Activated CD4-positive, alpha-beta memory T cell treated with anti-CD3 and anti-CD28 coated beads for 36 hours (primary cell): Measurements from ENCODE around the gene ETFA. TPM values are rescaled to one million over a fixed set of nuclear protein-coding genes. Genes with fewer than 3 reads are reported as not detected.
A peak's percentile ranks its signal among the peaks of the same experiment; 100 is the strongest.

ENCODE experiments used
- CTCF ChIA-PET: fragments of 350-600 bp; sonication (Branson Sonifier 250); formaldehyde crosslinking; loops from one replicate; lab custom pipeline; 2021; ENCODE audit warnings: antibody characterized with exemption, inconsistent platforms; lab: Charles Lee
- POLR2A ChIA-PET: fragments of 350-600 bp; sonication (Branson Sonifier 250); formaldehyde crosslinking; loops from one replicate; lab custom pipeline; 2021; ENCODE audit warnings: antibody characterized with exemption; lab: Charles Lee
- DNase-seq: peaks from one replicate; pipeline ENCODE4 v3.0.0-alpha.2; 2020
- H3K27ac Mint-ChIP-seq: one replicate; pipeline ENCODE4 v1.8.0; 2021; ENCODE audit warnings: mixed read lengths
- H3K27me3 Mint-ChIP-seq: one replicate; pipeline ENCODE4 v1.8.0; 2021; ENCODE audit warnings: mixed read lengths
- H3K36me3 Mint-ChIP-seq: one replicate; pipeline ENCODE4 v1.8.0; 2021; ENCODE audit warnings: mixed read lengths
- H3K4me1 Mint-ChIP-seq: one replicate; pipeline ENCODE4 v1.8.0; 2021; ENCODE audit warnings: low read depth, mixed read lengths
- H3K4me3 Mint-ChIP-seq: one replicate; pipeline ENCODE4 v1.8.0; 2021; ENCODE audit warnings: mild to moderate bottlenecking, mixed read lengths
- H3K9me3 Mint-ChIP-seq: one replicate; pipeline ENCODE4 v1.8.0; 2021; ENCODE audit warnings: mixed read lengths
- intact Hi-C: fragments of 100-400 bp; cut with micrococcal nuclease; formaldehyde crosslinking; loops from one replicate; pipeline ENCODE4 v1.15.1; 2023
- total RNA-seq, 2 experiments: library from RNA; stranded (reverse); gene quantifications; one replicate each; pipeline ENCODE4 v1.2.3, GENCODE V29; 2021

ETFA gene
- total RNA-seq, 2 experiments from 2014 or later = 169 to 173 TPM

GRCh38 chr15:76183930-76184649, 127.2 kb downstream of the ETFA start:
- Mint-ChIP-seq H3K36me3 (no peaks in the 10 kb centered on the region), H3K4me1 (peaks cover 12% of the 10 kb centered on the region), H3K4me3 (no peak overlapping the region), H3K27me3 (peaks cover 49% of the 10 kb centered on the region), H3K27ac (no peak overlapping the region), H3K9me3 (no peaks in the 10 kb centered on the region)
- ChIA-PET CTCF (interaction anchor here (0.8 to 2.8 kb wide), 4 partner anchors 33 to 841 kb away, joined by 3 to 12 read pairs (median 4); no protein-coding TSS in a partner anchor), POLR2A (no interaction called here)
- intact Hi-C loops = loop anchor here (10.0 kb wide), 1 partner anchor 151 kb away; the partner anchor contains the start of gene ISL2
- no peak for DNase-seq

DNA sequence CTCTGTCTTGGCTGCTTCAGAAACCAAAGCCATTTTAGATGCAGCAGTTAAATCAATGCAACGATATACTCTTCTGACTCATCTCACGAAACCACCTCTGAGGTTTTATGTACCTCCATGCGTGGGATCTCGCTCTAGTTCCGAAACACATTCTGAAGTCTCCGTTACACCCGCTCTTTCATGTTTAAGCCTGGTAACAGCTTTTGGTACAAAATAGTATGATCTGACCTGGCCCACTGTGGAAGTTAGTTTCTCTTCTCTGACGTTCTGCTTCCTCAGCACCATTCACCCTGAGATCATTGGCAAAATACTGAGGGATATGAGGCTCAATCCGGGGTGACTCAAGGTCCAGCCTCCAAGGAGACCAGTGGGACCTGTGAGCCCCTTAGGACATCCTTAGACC, 129.6 kb downstream of the ETFA start:
- ChIA-PET POLR2A (no interaction called here), CTCF (interaction anchor here (1.3 to 1.4 kb wide), 2 partner anchors 32 to 148 kb away, joined by 3 to 7 read pairs; no protein-coding TSS in a partner anchor)
- H3K4me3 Mint-ChIP-seq = no peak overlapping the region

GRCh38 chr15:76180321-76180720, 130.9 kb downstream of the ETFA start:
- no peaks in the 10 kb centered on the region for H3K36me3 Mint-ChIP-seq
- intact Hi-C loops = loop anchor here (10.0 kb wide), 1 partner anchor 154 kb away; the partner anchor contains the start of gene ISL2
- CTCF ChIA-PET = no interaction called here

More for the DNA sequence above, 129.6 kb downstream of the ETFA start:
- peaks cover 57% of the 10 kb centered on the region for H3K27me3 Mint-ChIP-seq
- DNase-seq = peak; percentile 66
- no peaks in the 10 kb centered on the region for H3K36me3 Mint-ChIP-seq
- H3K9me3 Mint-ChIP-seq = no peaks in the 10 kb centered on the region
- H3K4me1 Mint-ChIP-seq = peaks cover 12% of the 10 kb centered on the region
- H3K27ac Mint-ChIP-seq = peak overlapping the region; percentile 5
- intact Hi-C loops = loop anchor here (1.0 to 10.0 kb wide), 2 partner anchors 30 to 153 kb away; partner anchors contain the start of gene ISL2

DNA sequence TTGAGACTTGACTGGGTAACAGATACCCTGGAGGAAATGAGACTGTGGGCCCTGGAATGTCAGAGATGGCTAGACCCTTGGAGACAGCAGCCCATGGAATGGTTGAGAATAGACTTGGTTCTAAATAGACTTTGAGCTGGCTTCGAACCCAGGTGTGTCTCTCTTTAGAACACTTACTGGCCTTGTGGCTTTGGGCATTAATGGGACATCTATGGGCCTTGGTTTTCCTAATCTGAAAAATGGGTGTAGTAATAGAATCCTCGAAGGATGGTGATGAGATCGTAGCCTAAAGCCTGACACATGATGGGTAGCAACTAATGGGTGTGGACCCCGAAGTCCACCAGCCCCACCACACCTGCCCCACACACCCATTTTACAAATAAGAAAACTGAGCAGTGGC, 132.2 kb downstream of the ETFA start:
- CTCF ChIA-PET = no interaction called here
- intact Hi-C loops = no loop called here

More at GRCh38 chr15:76180321-76180720, 130.9 kb downstream of the ETFA start:
- Mint-ChIP-seq H3K9me3 (no peaks in the 10 kb centered on the region), H3K4me3 (no peak overlapping the region), H3K27ac (no peak overlapping the region), H3K27me3 (peaks cover 50% of the 10 kb centered on the region), H3K4me1 (peaks cover 12% of the 10 kb centered on the region)
- DNase-seq = no peak
- POLR2A ChIA-PET = interaction anchor here (0.6 kb wide), 1 partner anchor 1149 kb away, joined by 3 read pairs; no protein-coding TSS in a partner anchor

GRCh38 chr15:76178296-76179000, 132.8 kb downstream of the ETFA start:
- DNase-seq = no peak
- CTCF ChIA-PET = no interaction called here
- intact Hi-C loops = no loop called here
- no peak overlapping the region for H3K4me3 Mint-ChIP-seq
- H3K4me1 Mint-ChIP-seq = peaks cover 12% of the 10 kb centered on the region
- peaks cover 5% of the 10 kb centered on the region for H3K9me3 Mint-ChIP-seq
- no peaks in the 10 kb centered on the region for H3K36me3 Mint-ChIP-seq
- H3K27ac Mint-ChIP-seq = no peak overlapping the region
- peaks cover 44% of the 10 kb centered on the region for H3K27me3 Mint-ChIP-seq
- POLR2A ChIA-PET = no interaction called here

More for the DNA sequence above, 132.2 kb downstream of the ETFA start:
- Mint-ChIP-seq H3K36me3 (no peaks in the 10 kb centered on the region), H3K9me3 (peaks cover 5% of the 10 kb centered on the region), H3K27ac (no peak overlapping the region), H3K4me1 (peaks cover 12% of the 10 kb centered on the region), H3K4me3 (no peak overlapping the region), H3K27me3 (peaks cover 48% of the 10 kb centered on the region)
- no peak for DNase-seq
- POLR2A ChIA-PET = no interaction called here

GRCh38 chr15:76177491-76178040, 133.7 kb downstream of the ETFA start:
- Mint-ChIP-seq H3K4me3 (no peak overlapping the region), H3K27ac (no peak overlapping the region), H3K9me3 (peaks cover 5% of the 10 kb centered on the region), H3K36me3 (no peaks in the 10 kb centered on the region), H3K27me3 (peaks cover 44% of the 10 kb centered on the region), H3K4me1 (peaks cover 11% of the 10 kb centered on the region)
- ChIA-PET CTCF (interaction anchor here (0.7 kb wide), 1 partner anchor 8 kb away, joined by 3 read pairs; no protein-coding TSS in a partner anchor), POLR2A (no interaction called here)
- DNase-seq = no peak
- intact Hi-C loops = no loop called here

- H3K27me3 Mint-ChIP-seq = peaks cover 38% of the 10 kb centered on the region
Observed at GRCh38 chr15:76176487-76177085, 134.7 kb downstream of the ETFA start.

GRCh38 chr15:76176059-76176458, 135.2 kb downstream of the ETFA start:
- Mint-ChIP-seq H3K9me3 (peaks cover 5% of the 10 kb centered on the region), H3K27me3 (peaks cover 34% of the 10 kb centered on the region), H3K4me1 (no peaks in the 10 kb centered on the region), H3K27ac (no peak overlapping the region), H3K4me3 (no peak overlapping the region), H3K36me3 (no peaks in the 10 kb centered on the region)
- POLR2A ChIA-PET = no interaction called here
- CTCF ChIA-PET = interaction anchor here (1.0 kb wide), 1 partner anchor 26 kb away, joined by 3 read pairs; no protein-coding TSS in a partner anchor
- no peak for DNase-seq
- intact Hi-C loops = no loop called here

More at GRCh38 chr15:76176487-76177085, 134.7 kb downstream of the ETFA start:
- Mint-ChIP-seq H3K9me3 (peaks cover 5% of the 10 kb centered on the region), H3K27ac (no peak overlapping the region), H3K4me3 (no peak overlapping the region), H3K36me3 (no peaks in the 10 kb centered on the region), H3K4me1 (peaks cover 5% of the 10 kb centered on the region)
- no peak for DNase-seq
- CTCF ChIA-PET = interaction anchor here (0.7 kb wide), 1 partner anchor 9 kb away, joined by 3 read pairs; no protein-coding TSS in a partner anchor
- POLR2A ChIA-PET = no interaction called here
- intact Hi-C loops = no loop called here

- intact Hi-C loops = no loop called here
- no peak overlapping the region for H3K4me3 Mint-ChIP-seq
Observed at GRCh38 chr15:76175442-76175841, 135.8 kb downstream of the ETFA start.

DNA sequence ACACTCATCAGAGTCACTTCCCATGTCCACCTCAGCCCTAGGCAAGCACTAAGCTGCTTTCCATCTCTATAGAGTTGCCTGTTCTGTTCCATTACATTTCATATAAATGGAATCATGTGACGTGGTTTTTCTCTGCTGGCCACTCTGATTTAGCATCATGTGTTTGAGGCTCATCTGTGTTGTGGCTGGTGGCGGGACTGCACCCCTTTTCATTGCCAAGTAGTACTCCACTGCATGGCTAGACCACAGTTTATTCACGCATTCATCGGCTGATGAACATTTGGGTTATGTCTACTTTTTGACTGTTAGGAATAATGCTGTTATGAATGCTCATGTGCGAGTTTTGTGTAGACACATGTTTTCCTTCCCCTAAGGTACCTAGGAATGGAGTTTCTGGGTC, 136.6 kb downstream of the ETFA start:
- ChIA-PET POLR2A (no interaction called here), CTCF (interaction anchor here (1.2 kb wide), 1 partner anchor 11 kb away, joined by 3 read pairs; no protein-coding TSS in a partner anchor)
- peaks cover 27% of the 10 kb centered on the region for H3K27me3 Mint-ChIP-seq
- DNase-seq = no peak
- H3K4me3 Mint-ChIP-seq = no peak overlapping the region
- H3K36me3 Mint-ChIP-seq = no peaks in the 10 kb centered on the region
- H3K4me1 Mint-ChIP-seq = no peaks in the 10 kb centered on the region
- H3K9me3 Mint-ChIP-seq = peaks cover 5% of the 10 kb centered on the region
- H3K27ac Mint-ChIP-seq = no peak overlapping the region
- intact Hi-C loops = no loop called here

More at GRCh38 chr15:76175442-76175841, 135.8 kb downstream of the ETFA start:
- H3K36me3 Mint-ChIP-seq = no peaks in the 10 kb centered on the region
- CTCF ChIA-PET = interaction anchor here (1.0 to 1.2 kb wide), 2 partner anchors 10 to 25 kb away, joined by 3 read pairs; no protein-coding TSS in a partner anchor
- H3K9me3 Mint-ChIP-seq = peaks cover 5% of the 10 kb centered on the region
- POLR2A ChIA-PET = no interaction called here
- DNase-seq = no peak
- peaks cover 30% of the 10 kb centered on the region for H3K27me3 Mint-ChIP-seq
- no peaks in the 10 kb centered on the region for H3K4me1 Mint-ChIP-seq
- no peak overlapping the region for H3K27ac Mint-ChIP-seq

- Mint-ChIP-seq H3K27me3 (peaks cover 20% of the 10 kb centered on the region), H3K4me1 (no peaks in the 10 kb centered on the region), H3K4me3 (no peak overlapping the region), H3K9me3 (peaks cover 5% of the 10 kb centered on the region), H3K36me3 (no peaks in the 10 kb centered on the region), H3K27ac (no peak overlapping the region)
- intact Hi-C loops = no loop called here
- ChIA-PET CTCF (no interaction called here), POLR2A (no interaction called here)
- DNase-seq = no peak
Observed at GRCh38 chr15:76173317-76173834, 137.9 kb downstream of the ETFA start.
